Sigmoid colon (tissue), 7 donors: ENCODE results near the gene WIPF2. TPM values are rescaled to one million over a fixed set of nuclear protein-coding genes. Genes with fewer than 3 reads are reported as not detected.

Source experiments
- DNase-seq: peaks from one replicate; pipeline ENCODE4 v3.0.0-alpha.2; 2019
- H3K27ac ChIP-seq, 4 donors: fragments of 200-600 bp; sonication (generic); one replicate each; pipeline ENCODE4 v1.5.1; 2016 to 2019; ENCODE audit warnings: mild to moderate bottlenecking in 1 of 4
- H3K27me3 ChIP-seq, 3 donors: fragments of 200-600 bp; sonication (generic); one replicate each; pipeline ENCODE4 v1.5.1; 2019; ENCODE audit warnings: mild to moderate bottlenecking in 1 of 3
- H3K36me3 ChIP-seq, 4 donors: fragments of 200-600 bp; sonication (generic); one replicate each; pipeline ENCODE4 v1.5.1; 2016 to 2019
- H3K4me1 ChIP-seq, 4 donors: fragments of 200-600 bp; sonication (generic); one replicate each; pipeline ENCODE4 v1.5.1; 2017 to 2019
- H3K4me3 ChIP-seq, 4 donors: fragments of 200-600 bp; sonication (generic); one replicate each; pipeline ENCODE4 v1.5.1; 2017 to 2019; ENCODE audit warnings: mild to moderate bottlenecking in 2 of 4, moderate library complexity in 1 of 4
- H3K9me3 ChIP-seq, 4 donors: fragments of 200-600 bp in 3 of 4; sonication (generic) in 3 of 4; one replicate each; pipeline versions ENCODE4 v1.5.1 to v1.6.1; 2013 to 2019
- EP300 ChIP-seq, 4 donors: sonication (generic); formaldehyde crosslinking; IDR thresholded peaks; one replicate each; pipeline ENCODE4 v1.6.1; 2017; ENCODE audit warnings: antibody characterized with exemption in 4 of 4
- POLR2A ChIP-seq, 2 donors: fragments of 450-650 bp; IDR thresholded peaks; one replicate each; pipeline ENCODE4 v1.6.1; 2016; ENCODE audit warnings: antibody characterized with exemption in 2 of 2, mild to moderate bottlenecking in 2 of 2, moderate library complexity in 2 of 2
- POLR2AphosphoS5 ChIP-seq, 4 donors: sonication (generic); formaldehyde crosslinking; IDR thresholded peaks; one replicate each; pipeline ENCODE4 v1.6.1; 2017; ENCODE audit warnings: antibody characterized with exemption in 4 of 4
- WGBS, 2 donors: extraction: QIAGEN DNeasy Blood & Tissue Kit; methylation state at CpG; one replicate each; pipeline ENCODE4 v1.1.7; 2013; 5-methylcytosine and 5-hydroxymethylcytosine counted together
- intact Hi-C: fragments of 100-400 bp; cut with DNase I; formaldehyde crosslinking; loops from one replicate; pipeline ENCODE4 v1.15.1; 2023
- polyA plus RNA-seq, 3 donors: library from polyadenylated mRNA; stranded (reverse); fragments of 200-250 nt; gene quantifications; one replicate each; pipeline ENCODE4 v1.2.3, GENCODE V29; 2013
- total RNA-seq, 4 donors: library from RNA; depleted of rRNA; stranded (reverse); fragments of >200 nt; gene quantifications; one replicate each; pipeline ENCODE4 v1.1.0, GENCODE V29; 2016
- TF ChIP-seq, protein P1 (sequence below), 4 experiments: fragments of 450-650 bp in 3 of 4; fragments of 200-600 bp in 1 of 4; IDR thresholded peaks; one replicate each; pipeline ENCODE4 v1.5.1; 2016 to 2019; ENCODE audit warnings: antibody characterized with exemption in 4 of 4, mild to moderate bottlenecking in 3 of 4, moderate library complexity in 2 of 4
- donor health status: healthy with polysubstance abuse.
- donor health status: Bipolar disorder and iron deficiency.
- donor health status: healthy.

WIPF2 gene
- total and polyA plus RNA-seq, 7 donors, result 6.7 to 20.3 (median 10.2) TPM

DNA sequence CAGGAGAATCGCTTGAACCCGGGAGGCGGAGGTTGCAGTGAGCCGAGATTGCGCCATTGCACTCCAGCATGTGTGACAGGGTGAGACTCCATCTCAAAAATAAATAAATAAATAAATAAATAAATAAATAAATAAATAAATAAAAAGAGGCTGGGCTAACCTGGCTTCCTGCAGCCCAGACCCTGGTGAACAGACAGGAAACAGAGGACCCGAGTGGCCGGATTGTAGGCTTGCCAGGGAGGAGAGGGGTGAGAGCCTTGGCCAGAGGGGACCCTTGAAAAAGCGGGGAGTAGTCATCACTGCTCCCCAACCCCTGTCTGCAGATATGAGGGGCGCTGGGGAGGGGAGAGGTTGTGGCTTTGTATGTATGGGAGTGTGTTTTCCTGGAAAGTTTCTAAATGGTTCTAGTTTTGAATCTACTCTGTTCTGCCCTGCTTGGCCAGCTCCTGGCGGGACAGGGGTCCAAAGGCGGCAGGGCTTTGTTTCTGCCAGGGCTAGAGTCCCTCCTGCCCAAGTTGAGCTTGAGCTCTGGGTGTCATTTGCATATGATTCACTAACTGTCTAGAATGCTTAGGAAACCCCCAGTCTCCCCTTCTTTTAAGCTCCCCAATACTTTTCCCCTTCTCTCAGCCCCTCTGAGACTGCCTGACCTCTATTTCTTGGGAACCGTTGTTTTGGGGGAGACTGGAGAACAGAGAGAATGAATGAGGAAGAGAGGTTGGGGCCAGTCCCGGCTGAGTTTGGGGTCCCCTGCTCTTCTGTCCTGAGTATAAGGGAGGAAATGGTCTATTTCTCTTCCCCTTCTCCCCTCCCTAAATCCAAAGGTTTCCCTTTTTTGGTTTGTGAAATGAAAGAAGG is 106.3 kb downstream of the WIPF2 start:
- H3K27ac ChIP-seq, result peak overlapping the region; percentile 93 to 98 (median 96)
- H3K27me3 ChIP-seq, result no peaks in the 10 kb centered on the region
- WGBS, 2 donors, result 65 to 82% methylated on average over 13 of the region's 13 CpGs
- no peak overlapping the region for H3K4me3 ChIP-seq
- intact Hi-C loops, result no loop called here
- DNase-seq, result no peak
- no peaks in the 10 kb centered on the region for H3K9me3 ChIP-seq
- H3K4me1 ChIP-seq, result peaks cover 0 to 100% (median 100%) of the 10 kb centered on the region in 4 donors
- no peak for TF ChIP-seq POLR2A (IDR thresholded peaks at IDR 0.05)
- H3K36me3 ChIP-seq, result no peaks in the 10 kb centered on the region

DNA sequence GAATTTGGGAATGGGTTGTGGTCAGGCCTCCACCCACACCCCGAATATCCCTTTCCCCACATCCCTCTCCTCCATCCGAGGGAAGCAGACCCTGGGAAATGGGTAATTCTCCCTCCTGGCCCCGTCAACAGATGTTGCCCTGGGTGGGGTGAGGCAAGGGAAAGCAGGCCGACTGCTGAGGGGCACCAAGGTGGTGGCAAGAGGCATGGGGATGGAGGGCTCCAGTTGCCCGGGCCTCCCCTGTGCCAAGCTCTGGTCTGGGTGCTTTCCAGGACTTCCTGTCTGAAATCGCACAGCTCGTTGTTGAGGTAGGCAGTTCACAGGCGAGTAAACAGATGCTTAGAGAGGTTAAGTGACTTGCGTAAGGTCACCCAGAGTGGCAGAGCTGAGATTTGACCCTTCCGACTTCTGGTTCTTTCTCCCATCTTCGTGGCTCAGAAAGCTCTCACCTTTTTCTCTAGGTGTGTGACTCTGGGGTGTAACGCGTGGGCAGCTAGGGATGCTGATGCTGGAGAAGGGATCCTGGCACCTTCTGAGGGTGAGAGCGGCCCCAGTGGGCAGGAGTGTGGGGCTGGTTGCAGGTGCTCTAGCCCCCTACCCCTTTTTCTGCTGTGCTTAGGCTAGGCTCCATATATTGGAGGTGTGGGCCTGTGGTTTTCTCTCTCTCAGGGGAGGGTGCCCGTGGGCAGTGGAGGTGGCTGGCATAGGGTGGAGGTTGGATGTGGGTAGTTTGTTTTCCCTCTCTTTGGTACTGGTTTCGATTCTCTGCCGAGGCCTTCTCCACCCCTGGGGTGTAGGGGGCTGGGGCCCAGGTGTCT is 107.1 kb downstream of the WIPF2 start:
- H3K4me3 ChIP-seq, result no peak overlapping the region
- peak overlapping the region; percentile 93 to 98 (median 96) for H3K27ac ChIP-seq
- peaks cover 0 to 100% (median 100%) of the 10 kb centered on the region in 4 donors for H3K4me1 ChIP-seq
- H3K36me3 ChIP-seq, result no peaks in the 10 kb centered on the region
- intact Hi-C loops, result no loop called here
- no peaks in the 10 kb centered on the region for H3K27me3 ChIP-seq
- WGBS, 2 donors, result 44 to 58% methylated on average over 17 of the region's 17 CpGs
- DNase-seq, result no peak
- TF ChIP-seq POLR2A (IDR thresholded peaks at IDR 0.05) (no peak), POLR2AphosphoS5 (IDR thresholded peaks at IDR 0.05) (no peak), EP300 (IDR thresholded peaks at IDR 0.05) (no peak)
- TF ChIP-seq, protein P1, sequence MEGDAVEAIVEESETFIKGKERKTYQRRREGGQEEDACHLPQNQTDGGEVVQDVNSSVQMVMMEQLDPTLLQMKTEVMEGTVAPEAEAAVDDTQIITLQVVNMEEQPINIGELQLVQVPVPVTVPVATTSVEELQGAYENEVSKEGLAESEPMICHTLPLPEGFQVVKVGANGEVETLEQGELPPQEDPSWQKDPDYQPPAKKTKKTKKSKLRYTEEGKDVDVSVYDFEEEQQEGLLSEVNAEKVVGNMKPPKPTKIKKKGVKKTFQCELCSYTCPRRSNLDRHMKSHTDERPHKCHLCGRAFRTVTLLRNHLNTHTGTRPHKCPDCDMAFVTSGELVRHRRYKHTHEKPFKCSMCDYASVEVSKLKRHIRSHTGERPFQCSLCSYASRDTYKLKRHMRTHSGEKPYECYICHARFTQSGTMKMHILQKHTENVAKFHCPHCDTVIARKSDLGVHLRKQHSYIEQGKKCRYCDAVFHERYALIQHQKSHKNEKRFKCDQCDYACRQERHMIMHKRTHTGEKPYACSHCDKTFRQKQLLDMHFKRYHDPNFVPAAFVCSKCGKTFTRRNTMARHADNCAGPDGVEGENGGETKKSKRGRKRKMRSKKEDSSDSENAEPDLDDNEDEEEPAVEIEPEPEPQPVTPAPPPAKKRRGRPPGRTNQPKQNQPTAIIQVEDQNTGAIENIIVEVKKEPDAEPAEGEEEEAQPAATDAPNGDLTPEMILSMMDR (IDR thresholded peaks at IDR 0.05), result no peak
- no peaks in the 10 kb centered on the region for H3K9me3 ChIP-seq

DNA sequence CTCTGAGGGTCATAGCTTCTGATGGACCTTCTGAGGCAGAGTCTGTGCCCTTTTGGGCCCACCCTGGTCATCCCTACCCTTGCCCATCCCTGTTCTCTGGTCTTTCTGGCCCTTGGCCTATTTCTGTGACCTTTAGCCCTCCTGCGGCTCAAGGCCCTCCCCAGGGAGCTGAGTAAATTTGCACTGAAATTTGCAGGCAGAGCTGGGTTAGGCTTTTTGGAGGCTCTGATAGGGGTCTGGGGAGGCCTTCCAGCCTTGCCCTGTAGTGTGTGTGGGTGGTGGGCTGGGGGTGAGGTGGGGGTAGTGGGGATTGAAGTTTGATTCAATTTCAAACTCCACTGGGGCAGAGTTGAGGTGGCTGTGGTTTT is 107.7 kb downstream of the WIPF2 start:
- no peak for TF ChIP-seq POLR2AphosphoS5 (IDR thresholded peaks at IDR 0.05)
- WGBS, 2 donors, result 11 to 42% methylated on average over 1 of the region's 1 CpG
- Histone ChIP-seq H3K27me3 (no peaks in the 10 kb centered on the region), H3K4me1 (peaks cover 0 to 100% (median 100%) of the 10 kb centered on the region in 4 donors), H3K36me3 (no peaks in the 10 kb centered on the region), H3K9me3 (no peaks in the 10 kb centered on the region), H3K4me3 (no peak overlapping the region), H3K27ac (peak overlapping the region; percentile 93 to 98 (median 96))
- intact Hi-C loops, result no loop called here
- no peak for DNase-seq

DNA sequence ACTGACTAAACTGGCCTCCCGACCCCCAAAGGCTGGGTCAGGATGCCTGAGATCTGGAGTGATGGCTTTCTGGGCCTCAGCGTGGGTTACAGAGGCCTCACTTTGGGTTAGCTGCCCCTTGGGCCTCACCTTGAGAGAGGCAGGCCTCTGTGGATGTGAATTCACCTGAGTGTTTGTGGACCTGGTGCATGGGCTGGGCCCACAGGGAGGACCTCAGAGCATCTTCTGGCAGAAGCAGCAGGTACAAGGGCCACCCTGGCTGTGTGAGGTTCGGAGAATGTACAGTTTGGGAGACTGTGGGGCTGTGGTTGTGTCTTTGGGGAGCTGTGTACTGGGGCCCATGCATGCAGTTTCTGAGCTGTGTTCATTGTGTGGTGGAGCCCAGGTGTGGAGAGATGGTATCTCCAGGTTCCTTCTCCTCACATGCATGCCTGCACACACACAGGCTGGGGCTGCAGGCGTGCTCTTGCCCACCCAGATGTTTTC is 108.2 kb downstream of the WIPF2 start:
- Histone ChIP-seq H3K4me3 (no peak overlapping the region), H3K9me3 (no peaks in the 10 kb centered on the region), H3K27me3 (no peaks in the 10 kb centered on the region), H3K4me1 (peaks cover 0 to 100% (median 100%) of the 10 kb centered on the region in 4 donors), H3K27ac (peak overlapping the region; percentile 93 to 98 (median 96)), H3K36me3 (no peaks in the 10 kb centered on the region)
- no peak for DNase-seq
- intact Hi-C loops, result no loop called here
- TF ChIP-seq, protein P1 (IDR thresholded peaks at IDR 0.05), result no peak
- TF ChIP-seq EP300 (IDR thresholded peaks at IDR 0.05), result no peak
- no peak for TF ChIP-seq POLR2A (IDR thresholded peaks at IDR 0.05)
- TF ChIP-seq POLR2AphosphoS5 (IDR thresholded peaks at IDR 0.05), result no peak
- 67% methylated on average over 4 of the region's 4 CpGs for WGBS, 2 donors

DNA sequence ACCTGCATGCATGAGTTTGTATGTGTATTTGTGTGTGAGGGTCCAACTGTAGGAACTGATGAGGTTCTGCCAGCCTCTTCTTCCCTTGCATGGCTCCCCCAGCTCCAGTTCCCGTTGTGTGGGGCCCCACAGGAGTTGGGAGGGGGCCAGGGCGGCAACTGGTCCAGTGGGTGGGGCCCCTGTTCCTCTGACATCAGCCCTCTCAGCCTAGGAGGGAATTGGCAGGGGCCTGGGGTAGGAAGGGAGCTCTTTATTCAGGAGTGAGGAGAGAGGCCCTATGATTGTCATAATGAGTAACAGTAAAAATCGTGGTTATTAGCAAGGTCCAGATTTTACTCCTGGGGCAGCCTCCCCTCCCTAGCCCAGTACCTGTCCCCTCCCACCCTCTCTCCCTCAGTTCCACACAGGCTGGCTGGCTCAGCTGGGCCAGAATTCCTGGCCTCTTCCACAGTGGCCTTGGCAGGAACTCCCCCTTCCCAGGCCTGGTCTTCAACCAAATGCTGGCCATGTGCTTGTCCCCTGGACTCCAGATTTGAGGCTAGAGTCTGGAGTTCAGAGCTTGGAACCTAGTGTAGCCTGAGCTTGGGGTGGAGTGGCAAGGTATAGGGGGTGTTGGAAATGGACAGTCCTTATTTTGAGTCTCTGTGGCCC is 108.8 kb downstream of the WIPF2 start:
- Histone ChIP-seq H3K4me3 (no peak overlapping the region), H3K27me3 (no peaks in the 10 kb centered on the region), H3K36me3 (no peaks in the 10 kb centered on the region), H3K9me3 (no peaks in the 10 kb centered on the region), H3K4me1 (peaks cover 0 to 100% (median 100%) of the 10 kb centered on the region in 4 donors), H3K27ac (peak overlapping the region; percentile 93 to 98 (median 96))
- peak; percentile 81 for DNase-seq
- intact Hi-C loops, result no loop called here
- TF ChIP-seq POLR2AphosphoS5 (IDR thresholded peaks at IDR 0.05), result no peak
- TF ChIP-seq EP300 (IDR thresholded peaks at IDR 0.05), result no peak
- TF ChIP-seq, protein P1 (IDR thresholded peaks at IDR 0.05), result no peak
- no peak for TF ChIP-seq POLR2A (IDR thresholded peaks at IDR 0.05)
- WGBS, 2 donors, result 13 to 29% methylated on average over 3 of the region's 3 CpGs
